Upper lobe of right lung (tissue), 1 donor: ENCODE data around the gene PLPP3. TPM values are rescaled to one million over a fixed set of nuclear protein-coding genes. Genes with fewer than 3 reads are reported as not detected.

Experiments used
- ATAC-seq: fragments of 200-7000 bp; cut with Tn5 transposase; one replicate; pipeline ENCODE4 v1.9.1; 2020; ENCODE audit warnings: mild to moderate bottlenecking, moderate library complexity
- DNase-seq: peaks from one replicate; pipeline ENCODE4 v3.0.0-alpha.2; 2020
- H3K27ac ChIP-seq: fragments of 200-600 bp; one replicate; pipeline ENCODE4 v1.8.0; 2022
- H3K27me3 ChIP-seq: fragments of 200-600 bp; one replicate; pipeline ENCODE4 v1.8.0; 2022; ENCODE audit warnings: mild to moderate bottlenecking
- H3K36me3 ChIP-seq: fragments of 200-600 bp; one replicate; pipeline ENCODE4 v1.8.0; 2022
- H3K4me1 ChIP-seq: fragments of 200-600 bp; one replicate; pipeline ENCODE4 v1.8.0; 2022
- H3K4me3 ChIP-seq: fragments of 200-600 bp; one replicate; pipeline ENCODE4 v1.8.0; 2022; ENCODE audit warnings: mild to moderate bottlenecking
- H3K9me3 ChIP-seq: fragments of 200-600 bp; one replicate; pipeline ENCODE4 v1.8.0; 2022
- intact Hi-C: fragments of 100-400 bp; cut with DNase I; formaldehyde crosslinking; loops from one replicate; pipeline ENCODE4 v1.11.0; 2022
- total RNA-seq: library from RNA; stranded (reverse); fragmentation: NEBNext Ultra II Directional; extraction: Animal tissue kit (Norgen Biotek cat#: 25700); gene quantifications from one replicate; pipeline ENCODE4 v1.2.1, GENCODE V29; 2021
- TF ChIP-seq, protein P1 (sequence below): fragments of 200-600 bp; IDR thresholded peaks from one replicate; pipeline ENCODE4 v1.8.0; 2022; ENCODE audit warnings: antibody characterized with exemption
- donor health status: DM: no; HTN: yes; CAD: no; lungs with severe emphysema.

The PLPP3 gene
- total RNA-seq, 1 donor from 2014 or later, result 124 TPM

DNA sequence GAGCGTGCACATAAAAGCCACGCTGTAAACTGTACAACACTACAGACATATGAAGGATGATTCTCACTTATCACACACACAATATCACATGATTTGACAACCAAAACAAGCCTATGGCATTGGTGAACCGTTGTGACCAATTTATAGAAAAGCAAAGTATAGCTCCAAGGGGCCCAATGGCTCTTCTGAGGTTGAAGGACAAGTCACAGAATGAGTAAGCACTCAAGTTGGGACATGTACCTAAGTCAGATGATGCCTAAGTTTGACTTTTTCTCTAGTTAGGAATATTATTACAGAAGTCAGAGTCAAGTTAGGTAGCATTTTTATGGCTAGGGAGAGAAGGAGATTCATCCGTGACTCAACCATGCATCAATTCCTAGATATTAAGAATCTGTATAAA is 45.7 kb downstream of the PLPP3 start:
- Histone ChIP-seq H3K27ac (no peak overlapping the region), H3K4me1 (peaks cover 17% of the 10 kb centered on the region), H3K27me3 (no peaks in the 10 kb centered on the region), H3K9me3 (no peaks in the 10 kb centered on the region), H3K4me3 (no peak overlapping the region), H3K36me3 (peaks cover 40% of the 10 kb centered on the region)
- intact Hi-C loops, result no loop called here
- DNase-seq (no peak), ATAC-seq (no peak)
- TF ChIP-seq, protein P1, sequence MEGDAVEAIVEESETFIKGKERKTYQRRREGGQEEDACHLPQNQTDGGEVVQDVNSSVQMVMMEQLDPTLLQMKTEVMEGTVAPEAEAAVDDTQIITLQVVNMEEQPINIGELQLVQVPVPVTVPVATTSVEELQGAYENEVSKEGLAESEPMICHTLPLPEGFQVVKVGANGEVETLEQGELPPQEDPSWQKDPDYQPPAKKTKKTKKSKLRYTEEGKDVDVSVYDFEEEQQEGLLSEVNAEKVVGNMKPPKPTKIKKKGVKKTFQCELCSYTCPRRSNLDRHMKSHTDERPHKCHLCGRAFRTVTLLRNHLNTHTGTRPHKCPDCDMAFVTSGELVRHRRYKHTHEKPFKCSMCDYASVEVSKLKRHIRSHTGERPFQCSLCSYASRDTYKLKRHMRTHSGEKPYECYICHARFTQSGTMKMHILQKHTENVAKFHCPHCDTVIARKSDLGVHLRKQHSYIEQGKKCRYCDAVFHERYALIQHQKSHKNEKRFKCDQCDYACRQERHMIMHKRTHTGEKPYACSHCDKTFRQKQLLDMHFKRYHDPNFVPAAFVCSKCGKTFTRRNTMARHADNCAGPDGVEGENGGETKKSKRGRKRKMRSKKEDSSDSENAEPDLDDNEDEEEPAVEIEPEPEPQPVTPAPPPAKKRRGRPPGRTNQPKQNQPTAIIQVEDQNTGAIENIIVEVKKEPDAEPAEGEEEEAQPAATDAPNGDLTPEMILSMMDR, result no peak

DNA sequence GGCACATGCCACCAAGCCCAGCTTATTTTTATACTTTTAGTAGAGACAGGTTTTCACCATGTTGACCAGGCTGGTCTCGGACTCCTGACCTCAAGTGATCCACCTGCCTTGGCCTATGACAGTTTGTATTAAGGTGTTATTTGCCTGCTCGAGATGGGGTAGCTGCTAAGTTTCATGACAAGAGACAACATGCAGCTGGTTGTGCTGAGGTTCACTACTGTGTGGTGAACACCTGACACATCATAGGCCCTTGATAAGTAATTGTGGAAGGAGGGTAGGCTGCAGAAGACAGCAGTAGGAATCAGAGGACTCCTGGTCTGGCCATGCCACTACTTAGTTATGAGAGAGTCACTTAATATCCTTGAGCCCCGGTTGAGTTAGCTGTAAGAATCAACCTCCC is 46.2 kb downstream of the PLPP3 start:
- H3K27ac ChIP-seq, result no peak overlapping the region
- peaks cover 44% of the 10 kb centered on the region for H3K36me3 ChIP-seq
- DNase-seq, result no peak
- no peak for ATAC-seq
- H3K4me1 ChIP-seq, result peaks cover 14% of the 10 kb centered on the region
- intact Hi-C loops, result no loop called here
- TF ChIP-seq, protein P1, result no peak
- H3K9me3 ChIP-seq, result no peaks in the 10 kb centered on the region
- no peaks in the 10 kb centered on the region for H3K27me3 ChIP-seq
- H3K4me3 ChIP-seq, result no peak overlapping the region

DNA sequence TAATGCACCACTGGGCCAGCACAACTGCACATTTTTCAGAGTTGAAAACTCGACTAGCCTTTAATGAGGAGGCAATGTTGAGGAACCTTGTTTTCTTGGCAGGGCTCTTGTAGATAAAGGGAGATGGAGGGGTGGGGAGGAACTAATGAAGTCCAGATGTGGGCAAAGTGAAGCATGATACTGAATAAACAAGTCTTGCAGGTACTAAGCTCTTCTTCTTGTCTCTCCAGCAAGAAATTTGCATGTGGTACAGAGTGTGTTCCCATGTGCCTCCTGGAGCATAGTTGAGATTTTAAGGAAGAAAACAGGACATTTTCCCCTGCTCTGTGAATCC is 47.0 kb downstream of the PLPP3 start:
- intact Hi-C loops, result no loop called here
- no peak for DNase-seq
- no peak overlapping the region for H3K27ac ChIP-seq
- H3K4me3 ChIP-seq, result no peak overlapping the region
- ATAC-seq, result no peak
- no peaks in the 10 kb centered on the region for H3K9me3 ChIP-seq
- peaks cover 14% of the 10 kb centered on the region for H3K4me1 ChIP-seq
- TF ChIP-seq, protein P1, result no peak
- peaks cover 47% of the 10 kb centered on the region for H3K36me3 ChIP-seq
- H3K27me3 ChIP-seq, result no peaks in the 10 kb centered on the region

DNA sequence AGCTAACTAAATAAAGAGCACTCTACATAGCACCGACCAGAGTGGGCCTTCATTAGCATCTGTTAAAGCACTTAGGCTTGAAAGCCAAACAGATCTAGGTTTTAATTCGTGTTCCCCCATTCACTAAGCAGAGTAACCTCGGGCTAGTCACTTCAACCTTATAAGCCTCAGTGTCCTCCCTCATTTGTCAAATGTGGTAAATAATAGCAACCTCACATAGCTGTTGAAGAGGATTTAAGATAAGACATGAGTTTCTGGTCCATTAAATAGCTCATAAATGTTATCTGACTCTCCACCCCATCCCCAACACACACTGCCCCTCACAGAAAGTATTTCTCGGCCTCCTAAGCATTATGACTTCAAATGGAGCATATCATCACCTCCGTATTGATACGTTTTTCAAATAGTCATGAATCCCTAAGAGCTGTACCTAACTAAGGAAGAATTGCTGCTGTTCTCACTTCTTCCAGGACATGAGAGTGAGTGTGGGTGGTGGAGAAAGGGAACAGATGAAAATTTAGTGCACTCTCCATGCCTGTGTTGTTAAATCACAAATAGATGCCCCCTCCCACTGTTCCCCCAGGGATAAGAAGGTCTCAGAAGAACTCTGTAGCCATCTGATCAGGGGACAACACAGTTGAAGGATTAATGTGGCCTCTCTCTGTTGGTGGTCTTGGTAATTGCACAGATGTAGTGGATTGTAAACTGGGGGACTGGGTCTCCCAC is 47.6 kb downstream of the PLPP3 start:
- H3K27me3 ChIP-seq, result no peaks in the 10 kb centered on the region
- TF ChIP-seq, protein P1, result no peak
- no peaks in the 10 kb centered on the region for H3K9me3 ChIP-seq
- intact Hi-C loops, result no loop called here
- H3K4me1 ChIP-seq, result peaks cover 13% of the 10 kb centered on the region
- no peak overlapping the region for H3K27ac ChIP-seq
- ATAC-seq, result no peak
- DNase-seq, result no peak
- H3K4me3 ChIP-seq, result no peak overlapping the region
- H3K36me3 ChIP-seq, result peaks cover 43% of the 10 kb centered on the region

DNA sequence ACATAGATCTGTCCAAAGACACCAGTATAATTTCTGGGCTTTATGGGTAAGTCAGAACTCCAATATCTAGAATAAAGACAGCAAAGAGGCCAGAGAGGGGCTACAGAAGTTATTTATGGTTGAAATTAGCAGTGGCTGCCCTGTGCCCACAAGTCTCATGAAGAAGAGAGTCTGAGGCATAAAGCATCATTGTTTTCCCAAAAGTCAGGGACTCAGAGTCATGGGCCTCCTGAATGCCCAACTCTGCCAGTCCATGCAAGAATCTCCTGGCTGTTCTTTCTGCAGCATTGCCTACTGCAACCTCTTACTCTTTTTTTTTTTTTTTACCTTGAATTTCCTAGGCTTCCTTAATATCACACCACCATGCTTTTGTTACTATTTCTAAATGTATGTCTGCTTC is 49.6 kb downstream of the PLPP3 start:
- Histone ChIP-seq H3K4me1 (peaks cover 23% of the 10 kb centered on the region), H3K27me3 (no peaks in the 10 kb centered on the region), H3K9me3 (no peaks in the 10 kb centered on the region), H3K36me3 (peaks cover 26% of the 10 kb centered on the region), H3K27ac (no peak overlapping the region), H3K4me3 (no peak overlapping the region)
- TF ChIP-seq, protein P1, result no peak
- no peak for ATAC-seq
- no peak for DNase-seq
- intact Hi-C loops, result loop anchor here (10.0 kb wide), 1 partner anchor 45 kb away; the partner anchor contains the start of gene PLPP3
